G401.6 (cell line): ENCODE data around the gene KRT6A.
"Not testable (repeated sequence)": the region's sequence is repeated elsewhere in the genome, so short reads cannot be mapped to it uniquely, and the experiment has no call there.

ENCODE experiments used
- FAIRE-seq: peaks from 2 replicates; lab custom pipeline; 2012; peaks lifted over from hg19 to GRCh38; lab: Jason Lieb, UNC

The KRT6A gene

DNA sequence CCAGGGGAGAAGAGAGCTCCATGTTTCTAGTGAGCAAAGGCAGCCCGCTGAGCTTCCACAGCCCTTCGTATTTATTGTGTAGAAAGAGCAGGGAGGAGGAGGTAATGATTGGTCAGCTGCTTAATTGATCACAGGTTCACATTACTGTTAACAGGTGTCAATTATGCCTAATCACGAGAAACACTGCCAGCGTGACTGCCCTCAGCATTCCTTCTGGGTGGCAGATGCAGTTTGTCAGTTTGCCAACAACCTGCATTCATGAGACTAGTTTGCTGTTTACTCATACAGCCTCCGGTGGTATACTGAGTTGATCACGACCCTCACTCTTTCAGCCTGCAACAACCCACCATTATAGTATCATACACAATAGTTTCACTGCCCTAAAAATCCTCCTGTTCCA lies 7.5 kb upstream of the KRT6A start:
- FAIRE-seq: not testable (repeated sequence)

- no peak for FAIRE-seq
These were observed 6.9 kb upstream of the KRT6A start for GRCh38 chr12:52499806-52500560.

GRCh38 chr12:52498946-52499345 lies 5.9 kb upstream of the KRT6A start:
- no peak for FAIRE-seq

- no peak for FAIRE-seq
These were observed 4.9 kb upstream of the KRT6A start for GRCh38 chr12:52497975-52498374.

DNA sequence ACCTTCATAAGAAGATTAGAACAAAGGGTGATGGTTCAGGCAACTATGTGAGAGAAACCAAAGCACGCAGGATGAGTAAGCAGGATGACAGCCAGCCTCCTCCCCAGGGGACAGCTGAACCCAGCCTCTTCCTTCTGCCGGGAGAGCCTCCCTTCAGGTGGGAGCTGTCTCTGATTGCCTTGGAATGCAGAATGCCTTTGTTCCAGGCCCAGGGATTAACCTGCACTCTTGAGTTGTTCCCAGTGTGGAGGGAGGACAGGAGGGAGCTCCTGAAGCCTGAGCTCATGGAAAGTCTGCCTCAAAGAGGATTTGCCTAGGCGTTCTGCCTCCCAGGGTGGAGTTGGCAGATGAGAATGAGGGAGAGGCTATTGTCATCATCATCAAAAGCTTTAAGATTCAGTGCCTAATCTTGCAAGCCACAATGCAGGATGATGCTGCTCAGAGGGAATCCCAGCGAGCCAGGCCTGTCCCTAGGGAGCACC lies 3.6 kb upstream of the KRT6A start:
- no peak for FAIRE-seq

DNA sequence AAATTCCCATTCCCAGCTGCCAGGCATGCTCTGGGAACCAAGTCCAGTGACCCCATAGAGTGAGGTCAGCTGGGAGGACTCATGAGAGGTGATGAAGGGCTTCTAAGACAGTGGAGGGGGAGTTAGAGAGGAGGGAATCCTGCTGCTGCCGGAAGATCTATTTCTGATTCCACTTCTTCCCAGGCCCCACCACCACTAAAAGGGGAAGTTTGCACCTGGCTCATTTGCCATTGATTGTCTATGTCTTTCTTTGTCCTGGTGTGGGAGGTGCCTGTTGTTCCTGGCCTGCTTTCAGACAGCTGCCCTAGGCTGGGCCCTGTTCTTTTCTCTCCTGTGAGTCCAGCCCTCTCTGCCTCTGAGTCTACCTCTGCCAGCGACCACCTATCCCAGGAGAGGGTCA lies 3.0 kb upstream of the KRT6A start:
- no peak for FAIRE-seq

DNA sequence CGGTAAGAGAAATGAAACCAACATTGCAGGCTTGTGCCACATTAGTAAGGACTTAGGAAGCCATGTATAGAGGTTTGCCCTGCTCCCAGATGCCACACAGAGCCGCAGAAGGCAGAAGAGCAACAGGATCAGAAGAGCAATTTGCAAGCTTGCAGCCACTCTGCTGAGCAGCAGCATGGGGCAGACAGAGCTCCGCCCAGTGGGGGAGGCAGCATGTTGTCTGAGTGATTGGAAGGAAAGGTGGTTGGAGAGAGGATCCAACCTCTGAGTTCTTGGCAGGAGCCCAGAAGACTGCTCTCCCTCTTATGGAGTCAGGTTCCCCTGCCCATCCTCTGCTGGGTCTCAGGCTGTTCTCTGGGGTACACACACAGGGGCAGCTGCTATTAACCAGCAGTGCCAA lies 2.3 kb upstream of the KRT6A start:
- FAIRE-seq: no peak

- no peak for FAIRE-seq
These were observed 1.5 kb upstream of the KRT6A start for GRCh38 chr12:52494518-52494917.

DNA sequence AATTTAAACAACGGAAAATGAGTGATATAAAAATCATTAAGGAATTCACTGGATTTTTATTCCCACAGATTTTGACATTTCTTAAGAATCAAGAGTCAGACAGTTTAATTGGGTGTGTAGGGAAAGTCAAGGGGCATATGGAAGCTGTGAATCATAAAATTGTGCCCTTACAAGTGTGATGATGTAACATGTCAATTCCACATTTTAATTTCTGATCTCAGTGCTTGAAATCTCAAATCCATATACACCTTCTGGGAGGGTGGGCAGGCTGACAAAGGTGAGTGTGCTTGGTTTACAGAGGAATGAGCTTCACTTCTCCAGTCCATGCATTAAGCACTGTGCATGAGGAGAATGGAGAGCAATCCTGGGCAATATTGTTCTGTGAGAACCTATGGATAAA lies 1.0 kb upstream of the KRT6A start:
- FAIRE-seq: no peak

DNA sequence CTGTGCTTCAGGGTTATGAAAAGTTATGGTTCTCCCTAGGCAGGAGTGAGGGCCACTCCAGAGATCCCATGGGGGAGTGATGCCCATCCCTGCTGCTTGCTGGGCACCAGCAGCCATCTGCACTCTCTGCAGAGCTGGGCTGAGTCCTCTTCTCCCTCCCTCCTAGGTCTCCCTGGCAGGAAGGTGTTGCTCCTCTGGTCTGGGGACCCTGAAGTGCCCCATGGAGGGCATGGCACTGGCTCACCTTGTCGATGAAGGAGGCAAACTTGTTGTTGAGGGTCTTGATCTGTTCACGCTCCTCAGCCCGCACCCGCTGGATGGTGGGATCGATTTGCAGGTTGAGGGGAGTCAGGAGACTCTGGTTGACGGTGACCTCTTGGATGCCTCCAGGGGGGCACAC lies 652 bp downstream of the KRT6A start:
- FAIRE-seq: not testable (repeated sequence)

- not testable (repeated sequence) for FAIRE-seq
These were observed 1.6 kb downstream of the KRT6A start for GRCh38 chr12:52491495-52491894.

- no peak for FAIRE-seq
These were observed 4.3 kb downstream of the KRT6A start for GRCh38 chr12:52488736-52489135.

DNA sequence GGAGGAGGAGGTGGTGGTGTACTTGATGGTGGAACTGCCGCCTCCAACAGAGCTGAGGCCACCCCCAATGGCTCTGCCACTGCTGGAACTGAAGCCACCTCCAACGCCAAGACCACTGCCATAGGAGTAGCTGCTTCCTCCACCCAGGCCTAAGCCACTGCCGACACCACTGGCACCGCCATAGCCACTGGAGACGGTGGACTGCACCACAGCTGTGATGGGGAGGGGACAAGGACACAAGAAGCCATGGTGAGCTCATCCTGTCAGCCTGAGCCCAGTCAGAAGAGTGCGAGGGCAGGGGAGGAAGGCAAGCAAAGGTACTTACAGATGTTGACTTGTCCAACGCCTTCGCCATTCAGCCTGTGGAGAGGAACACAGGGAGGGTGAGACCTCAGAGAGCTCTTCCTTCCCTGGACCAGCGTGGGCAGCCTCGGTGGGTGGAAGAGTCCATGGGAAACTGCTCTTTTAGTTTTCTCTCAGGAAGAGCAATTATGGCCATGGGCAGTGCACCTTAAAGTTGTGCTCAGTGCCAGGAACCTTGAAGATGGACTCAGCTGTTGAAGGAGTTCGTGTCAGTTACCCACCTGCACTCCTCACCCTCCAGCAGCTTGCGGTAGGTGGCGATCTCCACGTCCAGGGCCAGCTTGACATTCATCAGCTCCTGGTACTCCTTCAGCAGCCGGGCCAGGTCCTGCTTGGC lies 5.2 kb downstream of the KRT6A start:
- not testable (repeated sequence) for FAIRE-seq

DNA sequence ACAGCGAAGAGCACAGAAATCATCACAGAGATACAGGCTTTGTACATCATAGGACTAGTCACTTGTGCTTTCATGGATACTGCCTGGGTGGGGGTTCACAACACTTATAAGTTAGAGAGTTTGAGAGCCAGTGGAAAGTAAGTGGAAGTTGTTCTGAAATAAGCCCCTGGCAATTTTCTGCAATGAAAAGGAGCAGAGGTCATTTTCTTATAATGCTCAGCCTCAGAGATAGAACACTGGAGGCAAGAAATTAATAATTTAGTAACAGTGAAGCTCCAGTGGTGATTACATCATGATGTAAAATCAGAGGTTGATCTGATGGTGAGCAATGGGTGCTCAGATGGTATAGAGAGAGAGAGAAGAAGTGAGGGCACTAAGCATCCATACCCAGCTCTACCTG lies 5.8 kb downstream of the KRT6A start:
- FAIRE-seq: no peak

- no peak for FAIRE-seq
These were observed 6.6 kb downstream of the KRT6A start for GRCh38 chr12:52486166-52487105.

- no peak for FAIRE-seq
These were observed 13.0 kb downstream of the KRT6A start for GRCh38 chr12:52480073-52480472.

DNA sequence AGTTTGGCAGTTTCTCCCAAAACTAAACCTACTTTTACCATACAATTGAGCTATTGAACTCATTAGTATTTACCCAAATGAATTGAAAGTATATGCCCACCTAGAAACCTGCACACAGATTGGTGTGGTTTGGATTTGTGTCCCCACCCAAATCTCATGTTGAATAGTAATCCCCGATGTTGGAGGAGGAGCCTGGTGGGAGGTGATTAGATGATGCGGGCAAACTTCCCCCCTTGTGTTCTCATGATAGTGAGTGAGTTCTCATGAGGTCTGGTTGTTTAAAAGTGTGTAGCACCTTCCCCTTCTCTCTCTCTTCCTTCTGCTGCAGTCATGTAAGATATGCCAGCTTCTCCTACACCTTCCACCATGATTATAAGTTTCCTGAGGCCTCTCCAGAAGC lies 15.4 kb downstream of the KRT6A start:
- FAIRE-seq: no peak

- no peak for FAIRE-seq
These were observed 18.8 kb downstream of the KRT6A start for GRCh38 chr12:52474212-52474611.

DNA sequence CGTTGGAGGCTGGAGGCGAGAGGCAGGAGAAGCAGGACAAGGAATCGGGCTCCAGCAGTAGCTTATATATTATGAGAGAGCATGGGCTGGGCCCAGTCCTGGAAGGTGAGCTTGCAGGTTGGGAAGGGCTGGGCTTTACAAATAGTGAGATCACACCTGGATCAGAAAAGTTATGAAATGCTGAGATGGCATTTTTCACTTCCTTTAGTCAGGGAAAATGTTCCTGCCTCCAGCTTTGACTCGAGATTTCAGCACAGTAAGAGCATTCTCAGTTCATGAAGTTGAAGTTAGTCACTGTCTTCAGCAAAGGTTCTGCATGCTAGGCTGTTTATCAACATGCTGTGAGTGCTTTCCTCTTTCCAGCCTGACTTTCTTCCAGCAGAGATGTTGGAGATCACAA lies 19.3 kb downstream of the KRT6A start, which contains the start of gene KRT6C:
TSS of gene KRT6C (minus strand) at position 38 of the 400 bp plus-strand sequence. CDS start 68 bp downstream, outside the sequence.
- no peak for FAIRE-seq

- FAIRE-seq: no peak
These were observed 23.2 kb downstream of the KRT6A start for GRCh38 chr12:52469853-52470252.

DNA sequence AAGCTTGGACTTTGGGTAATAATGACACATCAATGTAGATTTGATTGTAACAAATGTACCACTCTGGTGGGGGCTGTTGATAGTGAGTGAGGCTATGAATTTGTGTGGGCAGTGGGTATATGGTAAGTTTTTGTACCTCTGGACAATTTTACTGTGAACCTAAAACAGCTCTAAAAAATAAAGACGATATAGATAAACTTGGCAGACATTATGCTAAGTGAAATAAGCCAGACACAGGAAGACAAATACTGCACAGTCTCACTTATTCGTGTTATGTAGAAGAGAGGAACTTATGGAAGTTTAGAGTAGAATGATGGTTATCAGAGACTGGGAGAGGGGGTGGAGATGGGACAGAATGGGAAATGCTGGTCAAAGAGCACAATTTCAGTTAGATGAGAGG lies 28.2 kb downstream of the KRT6A start:
- no peak for FAIRE-seq

- no peak for FAIRE-seq
These were observed 31.4 kb downstream of the KRT6A start for GRCh38 chr12:52461693-52462092.

- FAIRE-seq: no peak
These were observed 34.2 kb downstream of the KRT6A start for GRCh38 chr12:52458861-52459260.
